ENCODE measurements around the gene ZNF837.

The ZNF837 gene

DNA sequence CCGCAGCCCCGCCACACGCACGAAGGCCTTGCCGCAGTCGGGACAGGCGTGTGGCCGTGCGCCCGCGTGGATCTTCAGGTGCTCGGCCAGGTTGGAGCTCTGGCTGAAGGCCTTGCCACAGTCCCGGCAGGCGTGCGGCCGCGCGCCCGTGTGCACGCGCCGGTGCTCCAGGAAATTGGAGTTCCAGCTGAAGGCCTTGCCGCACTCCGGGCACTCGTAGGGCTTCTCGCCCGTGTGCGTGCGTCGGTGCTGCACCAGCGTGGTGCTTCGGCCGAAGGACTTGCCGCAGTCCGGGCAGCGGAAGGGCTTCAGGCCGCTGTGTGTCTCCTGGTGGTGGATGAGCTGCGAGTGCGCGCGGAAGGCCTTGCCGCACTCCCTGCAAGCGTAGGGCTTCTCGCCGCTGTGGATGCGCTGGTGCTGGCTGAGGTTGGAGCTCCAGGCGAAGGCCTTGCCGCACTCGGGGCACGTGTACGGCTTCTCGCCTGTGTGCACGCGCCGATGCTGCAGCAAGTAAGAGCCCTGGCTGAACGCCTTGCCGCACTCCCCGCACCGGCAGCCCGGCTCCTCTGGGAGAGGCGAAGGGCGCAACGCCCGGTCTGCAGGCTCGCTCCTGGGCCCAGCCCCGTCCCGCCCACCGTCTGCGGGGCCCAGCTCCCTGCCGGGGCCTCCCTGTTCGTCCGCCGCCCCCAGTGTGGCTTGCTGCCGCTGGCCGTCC lies 23.9 kb downstream of the ZNF837 start:
- ChIA-PET CTCF (no interaction called here), POLR2A (interaction anchor here (0.7 to 1.2 kb wide), 4 partner anchors 8 to 112 kb away, joined by 3 to 8 read pairs (median 4); no protein-coding TSS in a partner anchor)
- H3K4me3 ChIP-seq (ENCODE audit: low read depth, low read length): peak overlapping the region; percentile 44
- DNase-seq (ENCODE audit: low read depth, low spot score): no peak
- TF ChIP-seq, protein P1, sequence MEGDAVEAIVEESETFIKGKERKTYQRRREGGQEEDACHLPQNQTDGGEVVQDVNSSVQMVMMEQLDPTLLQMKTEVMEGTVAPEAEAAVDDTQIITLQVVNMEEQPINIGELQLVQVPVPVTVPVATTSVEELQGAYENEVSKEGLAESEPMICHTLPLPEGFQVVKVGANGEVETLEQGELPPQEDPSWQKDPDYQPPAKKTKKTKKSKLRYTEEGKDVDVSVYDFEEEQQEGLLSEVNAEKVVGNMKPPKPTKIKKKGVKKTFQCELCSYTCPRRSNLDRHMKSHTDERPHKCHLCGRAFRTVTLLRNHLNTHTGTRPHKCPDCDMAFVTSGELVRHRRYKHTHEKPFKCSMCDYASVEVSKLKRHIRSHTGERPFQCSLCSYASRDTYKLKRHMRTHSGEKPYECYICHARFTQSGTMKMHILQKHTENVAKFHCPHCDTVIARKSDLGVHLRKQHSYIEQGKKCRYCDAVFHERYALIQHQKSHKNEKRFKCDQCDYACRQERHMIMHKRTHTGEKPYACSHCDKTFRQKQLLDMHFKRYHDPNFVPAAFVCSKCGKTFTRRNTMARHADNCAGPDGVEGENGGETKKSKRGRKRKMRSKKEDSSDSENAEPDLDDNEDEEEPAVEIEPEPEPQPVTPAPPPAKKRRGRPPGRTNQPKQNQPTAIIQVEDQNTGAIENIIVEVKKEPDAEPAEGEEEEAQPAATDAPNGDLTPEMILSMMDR (IDR thresholded peaks at IDR 0.05; ENCODE audit: insufficient read depth, low read length, missing control alignments): no peak

DNA sequence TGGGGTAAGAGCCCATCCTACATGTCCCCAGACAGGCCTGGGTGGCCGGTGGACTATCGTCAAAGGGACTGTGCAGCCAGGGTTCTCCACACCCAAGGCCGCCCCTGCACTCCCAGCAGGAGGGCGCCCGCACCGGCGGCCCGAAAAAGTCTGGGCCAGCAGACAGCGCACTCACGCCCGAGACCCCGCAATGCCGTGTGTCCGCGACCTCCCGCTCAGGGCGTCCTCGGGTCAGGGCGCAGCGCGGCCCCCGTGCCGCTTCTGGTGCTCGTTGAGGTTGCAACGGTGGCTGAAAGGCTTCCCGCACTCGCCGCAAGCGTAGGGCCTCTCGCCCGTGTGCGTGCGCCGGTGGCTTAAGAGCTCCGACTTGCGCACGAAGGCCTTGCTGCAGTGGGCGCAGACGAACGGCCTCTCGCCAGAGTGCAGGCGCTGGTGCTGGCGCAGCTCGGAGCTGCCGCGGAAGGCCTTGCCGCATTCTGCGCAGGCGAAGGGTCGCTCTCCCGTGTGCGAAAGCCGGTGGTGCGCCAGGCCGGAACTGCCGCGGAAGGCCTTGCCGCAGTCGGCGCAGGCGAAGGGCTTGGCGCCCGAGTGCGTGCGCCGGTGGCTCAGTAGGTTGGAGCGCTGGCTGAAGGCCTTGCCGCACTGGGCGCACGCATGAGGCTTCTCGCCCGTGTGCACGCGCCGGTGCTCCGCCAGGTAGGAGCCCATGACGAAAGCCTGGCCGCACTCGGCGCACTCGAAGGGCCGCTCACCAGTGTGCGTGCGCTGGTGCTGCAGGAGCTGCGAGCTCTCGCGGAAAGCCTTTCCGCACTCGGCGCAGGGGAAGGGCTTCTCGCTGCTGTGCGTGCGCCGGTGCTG lies 24.7 kb downstream of the ZNF837 start:
- H3K4me3 ChIP-seq (ENCODE audit: low read depth, low read length): peak overlapping the region; percentile 44
- ChIA-PET CTCF (no interaction called here), POLR2A (interaction anchor here (0.7 to 1.2 kb wide), 5 partner anchors 9 to 113 kb away, joined by 3 to 8 read pairs (median 3); no protein-coding TSS in a partner anchor)
- no peak for DNase-seq (ENCODE audit: low read depth, low spot score)
- TF ChIP-seq, protein P1 (IDR thresholded peaks at IDR 0.05; ENCODE audit: insufficient read depth, low read length, missing control alignments): no peak

DNA sequence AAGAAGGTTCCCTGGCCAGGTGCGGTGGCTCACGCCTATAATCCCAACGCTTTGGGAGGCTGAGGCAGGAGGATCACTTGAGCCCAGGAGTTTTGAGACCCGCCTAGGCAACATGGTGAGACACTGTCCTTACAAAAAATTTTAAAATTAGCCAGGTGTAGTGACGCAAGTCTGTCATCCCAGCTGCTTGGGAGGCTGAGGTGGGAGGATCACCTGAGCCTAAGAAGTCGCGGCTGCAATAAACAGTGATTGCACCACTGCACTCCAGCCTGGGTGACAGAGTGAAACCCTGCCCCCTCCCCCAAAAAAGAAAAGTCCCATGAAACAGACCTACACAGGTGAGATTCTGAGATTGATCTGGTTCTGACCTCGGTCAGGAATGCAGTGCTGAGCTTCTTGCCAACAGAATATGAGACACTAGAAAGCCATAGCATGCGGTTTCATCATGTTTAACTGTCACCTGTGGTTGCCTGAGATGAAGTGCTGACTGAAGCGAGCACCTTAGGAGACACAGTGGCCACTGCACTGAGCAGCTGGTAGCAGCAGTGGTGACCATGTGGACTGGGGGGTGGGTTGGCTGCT lies 25.5 kb downstream of the ZNF837 start:
- CTCF ChIA-PET: no interaction called here

DNA sequence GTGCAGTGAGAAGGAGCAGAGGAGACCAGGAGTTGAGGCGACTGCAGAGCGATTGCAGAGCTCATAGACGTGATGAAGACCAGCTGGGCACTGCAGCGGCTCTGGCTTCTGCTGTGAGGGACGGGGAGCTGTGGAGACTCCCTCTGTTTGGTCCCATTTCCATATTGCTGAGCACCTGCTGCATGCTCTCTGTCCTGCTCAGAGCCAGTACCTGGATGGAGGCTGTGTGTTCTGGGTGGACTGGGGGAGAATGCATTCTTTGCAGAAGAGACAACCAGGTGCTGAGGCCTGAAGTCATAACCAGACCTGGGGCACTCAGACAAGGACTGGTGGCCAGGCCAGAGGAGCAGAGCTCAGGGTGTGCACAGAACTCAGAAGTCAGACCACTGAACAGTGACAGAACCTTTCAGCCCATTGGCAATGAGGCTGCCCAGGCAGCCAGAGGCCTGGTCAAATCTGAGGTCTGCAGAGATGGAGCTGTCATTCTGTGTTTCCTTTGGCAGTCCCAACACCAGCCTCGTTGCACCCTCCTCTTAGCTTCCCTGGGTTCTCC lies 26.3 kb downstream of the ZNF837 start:
- CTCF ChIA-PET: no interaction called here
- no peak overlapping the region for H3K4me3 ChIP-seq (ENCODE audit: low read depth, low read length)
- no peak for DNase-seq (ENCODE audit: low read depth, low spot score)
- POLR2A ChIA-PET: no interaction called here
- TF ChIP-seq, protein P1 (IDR thresholded peaks at IDR 0.05; ENCODE audit: insufficient read depth, low read length, missing control alignments): no peak

More for the DNA sequence above, 25.5 kb downstream of the ZNF837 start:
- DNase-seq (ENCODE audit: low read depth, low spot score): no peak
- TF ChIP-seq, protein P1 (IDR thresholded peaks at IDR 0.05; ENCODE audit: insufficient read depth, low read length, missing control alignments): no peak
- no peak overlapping the region for H3K4me3 ChIP-seq (ENCODE audit: low read depth, low read length)
- POLR2A ChIA-PET: interaction anchor here (1.0 kb wide), 2 partner anchors 8 to 15 kb away, joined by 3 read pairs; no protein-coding TSS in a partner anchor

DNA sequence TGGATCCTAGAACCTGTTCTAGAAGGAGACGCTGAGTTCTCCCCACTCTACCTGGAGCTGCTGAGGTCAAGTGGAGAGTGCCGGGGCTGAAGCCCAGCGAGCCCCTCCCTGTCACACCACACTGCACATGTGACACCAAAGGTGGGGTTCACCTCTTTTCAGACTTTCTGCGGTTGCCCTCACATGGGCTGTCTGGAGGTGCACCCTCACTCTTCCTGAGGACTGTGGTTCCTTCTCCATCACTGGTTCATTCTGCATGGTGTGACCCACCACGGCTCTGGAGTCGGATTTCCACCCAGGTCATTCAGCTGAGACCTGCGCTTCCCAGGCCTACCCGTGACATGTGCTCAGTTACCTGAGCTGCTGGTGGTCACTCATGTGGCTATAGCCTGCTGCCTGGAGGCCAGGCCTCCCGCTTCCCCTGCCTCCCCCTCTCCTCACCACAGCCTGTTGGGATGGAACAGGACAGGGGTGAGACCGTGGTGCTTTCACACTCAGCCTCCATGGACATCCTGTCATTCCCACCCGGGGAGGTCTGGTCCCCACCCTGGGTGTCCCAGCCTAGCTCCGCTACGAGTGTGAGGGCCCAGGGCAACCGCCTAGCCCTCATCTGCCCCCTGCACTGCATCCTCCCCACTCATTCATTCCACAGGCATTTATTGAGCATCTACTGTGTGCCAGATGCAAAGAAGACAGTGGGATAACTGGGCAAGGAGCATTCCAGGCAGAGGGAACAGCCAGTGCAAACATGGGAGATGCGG lies 26.9 kb downstream of the ZNF837 start:
- CTCF ChIA-PET: no interaction called here

More for the DNA sequence above, 26.9 kb downstream of the ZNF837 start:
- DNase-seq (ENCODE audit: low read depth, low spot score): no peak
- TF ChIP-seq, protein P1 (IDR thresholded peaks at IDR 0.05; ENCODE audit: insufficient read depth, low read length, missing control alignments): no peak
- POLR2A ChIA-PET: no interaction called here
- no peak overlapping the region for H3K4me3 ChIP-seq (ENCODE audit: low read depth, low read length)
